ENCODE results near the gene GLE1. TPM values are rescaled to one million over a fixed set of nuclear protein-coding genes. Genes with fewer than 3 reads are reported as not detected.

GLE1 gene
- total RNA-seq, 1 experiment from 2014 or later = 19.0 TPM

DNA sequence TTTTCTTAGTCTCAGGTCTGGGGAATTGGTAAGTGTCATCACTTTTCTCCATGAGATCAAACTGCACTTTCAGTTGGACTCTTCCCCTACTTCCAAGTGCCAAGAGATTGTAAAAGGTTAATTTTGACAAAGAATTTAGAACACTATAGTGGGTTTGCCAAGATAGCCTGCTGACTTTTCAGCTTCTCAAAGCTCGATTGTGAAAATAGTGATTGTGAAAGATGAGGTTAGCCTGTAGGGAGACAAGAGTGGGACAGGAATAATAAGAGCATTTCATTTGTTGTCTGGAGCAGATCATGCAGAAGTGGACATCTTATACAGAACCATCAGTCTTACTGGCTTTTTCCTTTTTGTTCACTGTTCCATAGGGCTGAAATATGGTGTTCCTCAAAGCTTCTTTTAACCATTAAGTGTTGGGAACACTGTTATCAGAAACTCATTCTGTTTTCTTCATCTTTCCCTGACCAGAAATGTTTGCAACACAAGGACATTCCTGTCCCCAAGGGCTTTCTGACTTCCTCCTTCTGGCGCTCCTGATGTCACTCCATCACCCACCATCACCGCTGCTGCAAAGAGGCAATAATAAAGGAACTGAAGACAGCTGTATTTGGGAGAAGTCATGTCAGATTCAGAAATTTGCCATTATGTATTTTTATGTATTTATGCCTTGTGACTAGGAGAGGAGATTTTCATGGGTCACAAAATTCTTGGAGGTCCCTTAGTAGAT, 36.3 kb downstream of the GLE1 start:
- H3K56ac ChIP-seq (ENCODE audit: insufficient read length, low read depth, low read length) = no peak overlapping the region
- H3K27me3 Mint-ChIP-seq (ENCODE audit: low read depth) = no peaks in the 10 kb centered on the region

More for the DNA sequence above, 36.3 kb downstream of the GLE1 start:
- H2BK120ac ChIP-seq (ENCODE audit: low read depth, low read length, poor library complexity, severe bottlenecking) = no peak overlapping the region
- no peak overlapping the region for H3K9ac ChIP-seq (ENCODE audit: extremely low read depth, insufficient read length, low read length)
- no peak overlapping the region for H2AFZ ChIP-seq (ENCODE audit: low read length)
- no peaks in the 10 kb centered on the region for H3K9me3 ChIP-seq (ENCODE audit: control insufficient read depth, low read depth, low read length)
- Mint-ChIP-seq H3K4me3 (no peak overlapping the region), H3K27ac (no peak overlapping the region), H3K4me1 (no peaks in the 10 kb centered on the region), H3K36me3 (ENCODE audit: insufficient read depth in 1 of 3, low read depth in 3 of 3) (peaks cover 2 to 54% (median 15%) of the 10 kb centered on the region in 3 experiments; a peak in 5 of 7 replicates), H3K9me3 (no peaks in the 10 kb centered on the region)
- no peak overlapping the region for H3K4me2 ChIP-seq (ENCODE audit: insufficient read depth, insufficient read length, low read length)
- no peak overlapping the region for H2AK5ac ChIP-seq (ENCODE audit: insufficient read length, low read length)
- WGBS (ENCODE audit: extremely low coverage, insufficient read length, low lambda C conversion rate) = no CpG with 5 or more reads among the region's 3 CpGs
- no peaks in the 10 kb centered on the region for H3K79me1 ChIP-seq (ENCODE audit: insufficient read depth, low read depth, low read length, poor library complexity, severe bottlenecking)
- TF ChIP-seq, protein P1, sequence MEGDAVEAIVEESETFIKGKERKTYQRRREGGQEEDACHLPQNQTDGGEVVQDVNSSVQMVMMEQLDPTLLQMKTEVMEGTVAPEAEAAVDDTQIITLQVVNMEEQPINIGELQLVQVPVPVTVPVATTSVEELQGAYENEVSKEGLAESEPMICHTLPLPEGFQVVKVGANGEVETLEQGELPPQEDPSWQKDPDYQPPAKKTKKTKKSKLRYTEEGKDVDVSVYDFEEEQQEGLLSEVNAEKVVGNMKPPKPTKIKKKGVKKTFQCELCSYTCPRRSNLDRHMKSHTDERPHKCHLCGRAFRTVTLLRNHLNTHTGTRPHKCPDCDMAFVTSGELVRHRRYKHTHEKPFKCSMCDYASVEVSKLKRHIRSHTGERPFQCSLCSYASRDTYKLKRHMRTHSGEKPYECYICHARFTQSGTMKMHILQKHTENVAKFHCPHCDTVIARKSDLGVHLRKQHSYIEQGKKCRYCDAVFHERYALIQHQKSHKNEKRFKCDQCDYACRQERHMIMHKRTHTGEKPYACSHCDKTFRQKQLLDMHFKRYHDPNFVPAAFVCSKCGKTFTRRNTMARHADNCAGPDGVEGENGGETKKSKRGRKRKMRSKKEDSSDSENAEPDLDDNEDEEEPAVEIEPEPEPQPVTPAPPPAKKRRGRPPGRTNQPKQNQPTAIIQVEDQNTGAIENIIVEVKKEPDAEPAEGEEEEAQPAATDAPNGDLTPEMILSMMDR (conservative IDR thresholded peaks at IDR 0.05) = no peak
- no peak overlapping the region for H3K4ac ChIP-seq (ENCODE audit: low read depth, low read length)
- no peak overlapping the region for H2BK5ac ChIP-seq (ENCODE audit: insufficient read length, low read length)
- H3K14ac ChIP-seq (ENCODE audit: insufficient read depth, low read length) = no peak overlapping the region
- H3K79me2 ChIP-seq (ENCODE audit: insufficient read depth, low read length) = no peaks in the 10 kb centered on the region
- no peak overlapping the region for H2BK20ac ChIP-seq (ENCODE audit: low read depth, low read length, poor library complexity, severe bottlenecking)
- H3K23ac ChIP-seq (ENCODE audit: insufficient read length, low read depth, low read length) = no peak overlapping the region
- H3K27ac ChIP-seq (ENCODE audit: insufficient read length, low read depth, low read length) = no peak overlapping the region
- H4K20me1 ChIP-seq (ENCODE audit: control insufficient read depth, insufficient read depth, insufficient read length) = no peaks in the 10 kb centered on the region
- DNase-seq = no peak
- H3K4me1 ChIP-seq (ENCODE audit: insufficient read depth, low read length) = no peaks in the 10 kb centered on the region
- no peaks in the 10 kb centered on the region for H3K27me3 ChIP-seq (ENCODE audit: insufficient read depth, low read length)
- no peak overlapping the region for H2BK12ac ChIP-seq (ENCODE audit: insufficient read length, low read depth, low read length)
- H4K91ac ChIP-seq (ENCODE audit: insufficient read length, low read depth, low read length) = no peak overlapping the region
- no peak overlapping the region for H4K5ac ChIP-seq (ENCODE audit: insufficient read length, low read depth, low read length)
- no peak overlapping the region for H4K8ac ChIP-seq (replicated peaks; ENCODE audit: insufficient read length, low read depth, low read length)
- H3T11ph ChIP-seq (ENCODE audit: low read length) = no peak overlapping the region
- no peak overlapping the region for H3K18ac ChIP-seq (ENCODE audit: insufficient read length, low read depth, low read length)
- H2BK15ac ChIP-seq (ENCODE audit: low read depth, low read length) = no peak overlapping the region
- no peaks in the 10 kb centered on the region for H3K23me2 ChIP-seq (ENCODE audit: insufficient read length, low read depth, low read length, poor library complexity, severe bottlenecking)

Data from H9 (cell line).